Endothelial cell of umbilical vein (primary cell): ENCODE measurements around the gene ZBTB20. TPM values are rescaled to one million over a fixed set of nuclear protein-coding genes. Genes with fewer than 3 reads are reported as not detected.

Experiments used
- BruUV-seq: library from RNA; stranded (reverse); fragments of 400-500 nt; replicated peaks from 2 replicates; lab custom pipeline; 2021; lab: Mats Ljungman, UMichigan
- CTCF ChIA-PET: fragments of 300-600, 350-600 bp; sonication (Branson Sonifier 250); formaldehyde crosslinking; loops from one replicate; lab custom pipeline; 2021; ENCODE audit warnings: antibody characterized with exemption, inconsistent platforms; lab: Charles Lee
- POLR2A ChIA-PET: fragments of 300-600, 350-600 bp; sonication (Branson Sonifier 250); formaldehyde crosslinking; loops from one replicate; lab custom pipeline; 2021; ENCODE audit warnings: antibody characterized with exemption, inconsistent platforms; lab: Charles Lee
- DNase-seq: peaks from one replicate; pipeline ENCODE4 v3.0.0-alpha.2; 2011; ENCODE audit warnings: low read depth, low spot score
- FAIRE-seq: peaks from 2 replicates; lab custom pipeline; 2011; peaks lifted over from hg19 to GRCh38; lab: Jason Lieb, UNC
- H2AFZ ChIP-seq: 2 replicates; pipeline ENCODE4 v1.6.0; 2012; ENCODE audit warnings: low read depth, low read length, control low read depth, inconsistent platforms
- H3K27ac ChIP-seq: 2 replicates; pipeline ENCODE4 v1.5.1; 2011; ENCODE audit warnings: low read depth, mild to moderate bottlenecking, control low read depth, low read length, moderate library complexity; ENCODE audit not compliant: insufficient read depth
- H3K27me3 ChIP-seq, 2 experiments: 2 replicates each; pipeline versions ENCODE4 v1.6.0 to v1.6.1; 2011; ENCODE audit warnings: low read length in 2 of 2, mixed read lengths in 1 of 2; ENCODE audit not compliant: control insufficient read depth in 2 of 2, insufficient read depth in 2 of 2
- H3K36me3 ChIP-seq, 2 experiments: 2 replicates in 1 of 2; 3 replicates in 1 of 2; pipeline ENCODE4 v1.5.1; 2011; ENCODE audit warnings: low read length in 2 of 2, mild to moderate bottlenecking in 1 of 2, moderate library complexity in 1 of 2; ENCODE audit not compliant: control insufficient read depth in 2 of 2, insufficient read depth in 2 of 2; ENCODE audit errors: extremely low read depth in 1 of 2
- H3K4me1 ChIP-seq: 3 replicates; pipeline ENCODE4 v1.5.1; 2011; ENCODE audit warnings: mild to moderate bottlenecking, low read length; ENCODE audit not compliant: control insufficient read depth, insufficient read depth; ENCODE audit errors: extremely low read depth
- H3K4me2 ChIP-seq: 2 replicates; pipeline ENCODE4 v1.6.1; 2011; ENCODE audit warnings: low read length, control low read depth, mixed read lengths; ENCODE audit not compliant: insufficient read depth
- H3K4me3 ChIP-seq, 3 experiments: fragments of 200-600 bp in 1 of 3; sonication (generic), shearing (Covaris generic) in 1 of 3; replicated peaks in 1 of 3; 2 replicates each; pipeline ENCODE4 v1.5.1; 2011 to 2016; ENCODE audit warnings: control low read depth in 3 of 3, low read length in 3 of 3, mild to moderate bottlenecking in 2 of 3, inconsistent platforms in 1 of 3, low read depth in 1 of 3, moderate library complexity in 1 of 3; ENCODE audit not compliant: insufficient read depth in 1 of 3
- H3K79me2 ChIP-seq: 2 replicates; pipeline ENCODE4 v1.6.0; 2012; ENCODE audit warnings: low read length, inconsistent platforms; ENCODE audit not compliant: control insufficient read depth, insufficient read depth
- H3K9ac ChIP-seq: replicated peaks from 2 replicates; pipeline ENCODE3; 2011; ENCODE audit warnings: low read length, control low read depth; ENCODE audit not compliant: insufficient read depth; ENCODE audit errors: extremely low read depth
- H3K9me1 ChIP-seq: replicated peaks from 3 replicates; pipeline ENCODE4 v1.6.0; 2011; ENCODE audit warnings: mild to moderate bottlenecking, low read length; ENCODE audit not compliant: control insufficient read depth, insufficient read depth; ENCODE audit errors: extremely low read depth
- H3K9me3 ChIP-seq: replicated peaks from 2 replicates; pipeline ENCODE4 v1.5.1; 2012; ENCODE audit warnings: low read length, inconsistent platforms; ENCODE audit not compliant: control insufficient read depth, insufficient read depth
- H4K20me1 ChIP-seq: replicated peaks from 2 replicates; pipeline ENCODE3; 2011; ENCODE audit warnings: mild to moderate bottlenecking, low read length; ENCODE audit not compliant: control insufficient read depth, insufficient read depth; ENCODE audit errors: extremely low read depth
- EZH2 ChIP-seq: IDR thresholded peaks from 2 replicates; pipeline ENCODE4 v1.6.1; 2012; ENCODE audit warnings: borderline replicate concordance, low read depth, mild to moderate bottlenecking, moderate library complexity, low read length, inconsistent platforms; ENCODE audit not compliant: severe bottlenecking
- FOS ChIP-seq: IDR thresholded peaks from 2 replicates; pipeline ENCODE4 v1.6.1; 2011; ENCODE audit warnings: mild to moderate bottlenecking, low read length, moderate library complexity, borderline replicate concordance; ENCODE audit not compliant: insufficient read depth
- GATA2 ChIP-seq: IDR thresholded peaks from 2 replicates; pipeline ENCODE4 v1.7.0; 2011; ENCODE audit warnings: low read depth, mild to moderate bottlenecking, moderate library complexity, mixed read lengths, low read length; ENCODE audit not compliant: insufficient read length, insufficient read depth
- JUN ChIP-seq: IDR thresholded peaks from 2 replicates; pipeline ENCODE4 v1.6.1; 2011; ENCODE audit warnings: borderline replicate concordance, low read depth; ENCODE audit not compliant: insufficient read length, insufficient read depth
- MAX ChIP-seq: IDR thresholded peaks from 2 replicates; pipeline ENCODE4 v1.6.1; 2011; ENCODE audit not compliant: insufficient read depth, insufficient read length
- MYC ChIP-seq: IDR thresholded peaks from one replicate; pipeline ENCODE4 v1.6.1; 2011; ENCODE audit warnings: mild to moderate bottlenecking, low read depth, low read length
- POLR2A ChIP-seq: IDR thresholded peaks from 2 replicates; pipeline ENCODE4 v1.6.1; 2012; ENCODE audit warnings: low read depth, mild to moderate bottlenecking, control low read depth, low read length
- POLR2AphosphoS5 ChIP-seq: IDR thresholded peaks from 2 replicates; pipeline ENCODE4 v1.6.1; 2012; ENCODE audit warnings: low read depth, mild to moderate bottlenecking, control low read depth, low read length, moderate library complexity; ENCODE audit not compliant: insufficient read depth
- dilution Hi-C: fragments of 300-500 bp; cut with MboI; formaldehyde crosslinking; loops from one replicate; pipeline ENCODE4 v1.15.0; 2019; ENCODE audit warnings: low sequenced_read_pairs; ENCODE audit not compliant: extremely low pct_ligation_motif_present
- intact Hi-C: fragments of 100-400 bp; cut with micrococcal nuclease; formaldehyde crosslinking; loops from one replicate; pipeline ENCODE4 v1.10.0; 2022
- polyA plus RNA-seq, 4 experiments: library from polyadenylated mRNA; depleted of rRNA in 3 of 4; stranded (reverse) in 3 of 4; unstranded in 1 of 4; fragments of >200 nt; gene quantifications; 2 replicates each; pipeline versions ENCODE4 v1.2.1 to v1.2.3, GENCODE V29; 2011 to 2012; ENCODE audit warnings: missing spikeins in 1 of 4
- total RNA-seq: library from RNA; stranded (reverse); gene quantifications from 2 replicates; pipeline ENCODE4 v1.2.3, GENCODE V29; 2021
- TF ChIP-seq, protein P1 (sequence below), 2 donors: IDR thresholded peaks; 1 replicate in 1 of 2; 2 replicates in 1 of 2; pipeline ENCODE4 v1.5.1; 2011; ENCODE audit warnings: low read length in 2 of 2, mild to moderate bottlenecking in 2 of 2, moderate library complexity in 2 of 2, control low read depth in 1 of 2, inconsistent platforms in 1 of 2, low read depth in 1 of 2; ENCODE audit not compliant: insufficient read depth in 1 of 2; ENCODE audit errors: extremely low read depth in 1 of 2

ZBTB20 gene
- total and polyA plus RNA-seq, 2 donors (not counting 3 experiments of a cell fraction or from before 2014, with no cell fraction given): 2.1 to 20.5 TPM

DNA sequence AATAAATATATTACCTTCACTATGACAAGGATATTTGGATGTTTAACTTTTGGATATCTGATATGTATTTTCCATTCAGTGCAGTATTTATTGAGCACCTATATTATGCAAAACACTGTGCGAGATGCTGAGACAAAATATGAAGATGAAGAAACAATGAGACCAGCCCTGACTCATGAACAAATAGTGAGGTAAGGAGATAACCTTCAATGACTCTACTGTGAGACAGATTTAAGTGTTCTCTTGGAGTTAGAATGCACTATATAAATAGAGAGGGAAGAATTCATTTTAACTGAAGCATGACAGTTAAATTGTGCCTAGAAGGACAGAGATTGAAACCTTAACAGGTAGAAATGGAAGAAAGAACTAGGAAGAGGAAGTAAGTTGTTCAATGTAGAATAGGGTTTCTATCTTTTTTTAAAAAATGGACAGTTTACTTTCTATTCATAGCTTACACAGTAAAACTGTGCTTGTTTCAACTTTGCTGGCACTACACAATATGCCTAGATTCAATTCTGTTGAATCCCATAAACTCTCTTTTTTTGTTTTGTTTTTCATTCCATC lies 124.2 kb downstream of the ZBTB20 start:
- dilution Hi-C loops: no loop called here
- no TSS peak for BruUV-seq
- H3K4me3 ChIP-seq: no peak overlapping the region
- FAIRE-seq (no peak), DNase-seq (no peak)
- CTCF ChIA-PET: no interaction called here
- no peaks in the 10 kb centered on the region for H3K36me3 ChIP-seq
- no peak overlapping the region for H2AFZ ChIP-seq
- TF ChIP-seq EZH2: no peak
- no peak for TF ChIP-seq MYC
- no peak for TF ChIP-seq JUN
- no peak for TF ChIP-seq GATA2
- no peak for TF ChIP-seq POLR2A
- no peak for TF ChIP-seq FOS
- TF ChIP-seq, protein P1, sequence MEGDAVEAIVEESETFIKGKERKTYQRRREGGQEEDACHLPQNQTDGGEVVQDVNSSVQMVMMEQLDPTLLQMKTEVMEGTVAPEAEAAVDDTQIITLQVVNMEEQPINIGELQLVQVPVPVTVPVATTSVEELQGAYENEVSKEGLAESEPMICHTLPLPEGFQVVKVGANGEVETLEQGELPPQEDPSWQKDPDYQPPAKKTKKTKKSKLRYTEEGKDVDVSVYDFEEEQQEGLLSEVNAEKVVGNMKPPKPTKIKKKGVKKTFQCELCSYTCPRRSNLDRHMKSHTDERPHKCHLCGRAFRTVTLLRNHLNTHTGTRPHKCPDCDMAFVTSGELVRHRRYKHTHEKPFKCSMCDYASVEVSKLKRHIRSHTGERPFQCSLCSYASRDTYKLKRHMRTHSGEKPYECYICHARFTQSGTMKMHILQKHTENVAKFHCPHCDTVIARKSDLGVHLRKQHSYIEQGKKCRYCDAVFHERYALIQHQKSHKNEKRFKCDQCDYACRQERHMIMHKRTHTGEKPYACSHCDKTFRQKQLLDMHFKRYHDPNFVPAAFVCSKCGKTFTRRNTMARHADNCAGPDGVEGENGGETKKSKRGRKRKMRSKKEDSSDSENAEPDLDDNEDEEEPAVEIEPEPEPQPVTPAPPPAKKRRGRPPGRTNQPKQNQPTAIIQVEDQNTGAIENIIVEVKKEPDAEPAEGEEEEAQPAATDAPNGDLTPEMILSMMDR (IDR thresholded peaks at IDR 0.05; ENCODE audit: extremely low read depth in 1 of 2, insufficient read depth in 1 of 2, low read depth in 1 of 2, low read length in 2 of 2): no peak
- no peak for TF ChIP-seq MAX
- TF ChIP-seq POLR2AphosphoS5: no peak
- H3K9me1 ChIP-seq: no peaks in the 10 kb centered on the region
- no peaks in the 10 kb centered on the region for H3K4me1 ChIP-seq
- H3K27me3 ChIP-seq: no peaks in the 10 kb centered on the region
- intact Hi-C loops: no loop called here
- H3K4me2 ChIP-seq: no peak overlapping the region
- no peaks in the 10 kb centered on the region for H3K9me3 ChIP-seq
- H3K79me2 ChIP-seq: no peaks in the 10 kb centered on the region
- no peak overlapping the region for H3K27ac ChIP-seq
- H4K20me1 ChIP-seq: no peaks in the 10 kb centered on the region
- H3K9ac ChIP-seq: no peak overlapping the region
- POLR2A ChIA-PET: no interaction called here
